NT2/D1 (cell line): ENCODE data around the gene EPHA8.

Experiments used
- YY1 ChIP-seq: IDR thresholded peaks from 2 replicates; pipeline ENCODE4 v1.6.1; 2011; ENCODE audit not compliant: insufficient read length, insufficient read depth
- ZNF274 ChIP-seq: IDR thresholded peaks from 2 replicates; pipeline ENCODE4 v1.6.1; 2011; ENCODE audit warnings: mild to moderate bottlenecking, low read depth, low read length

DNA sequence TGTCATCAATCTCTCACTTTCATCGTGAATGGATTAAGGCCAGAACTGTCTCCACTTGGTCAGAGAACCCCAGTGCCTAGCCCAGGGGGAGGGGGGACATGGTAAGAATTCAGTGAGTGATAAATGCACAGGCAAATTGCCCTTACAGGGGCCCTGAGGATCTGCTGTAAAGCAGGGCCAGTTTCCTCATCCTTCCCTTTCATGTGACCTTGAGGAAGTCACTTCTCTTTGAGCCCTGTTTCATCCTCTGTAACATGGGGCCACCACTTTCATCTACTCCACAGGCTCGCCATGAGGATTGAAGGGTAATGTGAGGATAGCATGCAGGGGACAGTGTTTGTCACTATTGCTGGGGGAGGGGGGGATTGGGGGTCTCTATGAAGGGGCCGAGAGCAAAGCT lies 45.1 kb downstream of the EPHA8 start:
- TF ChIP-seq YY1 (no peak), ZNF274 (no peak)
